ENCODE results near the gene GAB4.
"Not testable (repeated sequence)": the region's sequence is repeated elsewhere in the genome, so short reads cannot be mapped to it uniquely, and the experiment has no call there.

GAB4 gene

DNA sequence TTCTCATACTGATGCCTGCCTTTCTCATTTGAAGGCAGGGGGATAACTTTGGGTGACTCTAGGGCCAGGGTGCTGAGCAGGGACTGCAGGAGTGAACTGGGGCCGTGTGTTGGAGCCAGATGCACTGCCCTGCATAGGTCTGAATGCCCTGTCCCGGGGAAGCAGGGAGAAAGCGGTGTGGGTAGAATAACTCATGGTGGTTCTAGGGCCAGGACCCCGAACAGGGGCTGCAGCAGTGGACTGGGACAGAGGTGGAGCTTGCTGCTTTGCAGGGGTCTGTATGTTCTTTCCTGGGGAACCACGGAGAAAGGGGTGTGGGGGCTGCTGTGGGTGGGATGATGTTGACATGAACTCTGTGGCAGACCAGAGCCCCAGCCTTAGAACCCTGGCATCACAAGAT, 52.9 kb downstream of the GAB4 start:
- H3K4me3 ChIP-seq (ENCODE audit: low read depth, low read length), result no peak overlapping the region
- DNase-seq (ENCODE audit: low read depth), result no peak
- TF ChIP-seq, protein P1, sequence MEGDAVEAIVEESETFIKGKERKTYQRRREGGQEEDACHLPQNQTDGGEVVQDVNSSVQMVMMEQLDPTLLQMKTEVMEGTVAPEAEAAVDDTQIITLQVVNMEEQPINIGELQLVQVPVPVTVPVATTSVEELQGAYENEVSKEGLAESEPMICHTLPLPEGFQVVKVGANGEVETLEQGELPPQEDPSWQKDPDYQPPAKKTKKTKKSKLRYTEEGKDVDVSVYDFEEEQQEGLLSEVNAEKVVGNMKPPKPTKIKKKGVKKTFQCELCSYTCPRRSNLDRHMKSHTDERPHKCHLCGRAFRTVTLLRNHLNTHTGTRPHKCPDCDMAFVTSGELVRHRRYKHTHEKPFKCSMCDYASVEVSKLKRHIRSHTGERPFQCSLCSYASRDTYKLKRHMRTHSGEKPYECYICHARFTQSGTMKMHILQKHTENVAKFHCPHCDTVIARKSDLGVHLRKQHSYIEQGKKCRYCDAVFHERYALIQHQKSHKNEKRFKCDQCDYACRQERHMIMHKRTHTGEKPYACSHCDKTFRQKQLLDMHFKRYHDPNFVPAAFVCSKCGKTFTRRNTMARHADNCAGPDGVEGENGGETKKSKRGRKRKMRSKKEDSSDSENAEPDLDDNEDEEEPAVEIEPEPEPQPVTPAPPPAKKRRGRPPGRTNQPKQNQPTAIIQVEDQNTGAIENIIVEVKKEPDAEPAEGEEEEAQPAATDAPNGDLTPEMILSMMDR (IDR thresholded peaks at IDR 0.05; ENCODE audit: low read depth, low read length, missing control alignments), result no peak

DNA sequence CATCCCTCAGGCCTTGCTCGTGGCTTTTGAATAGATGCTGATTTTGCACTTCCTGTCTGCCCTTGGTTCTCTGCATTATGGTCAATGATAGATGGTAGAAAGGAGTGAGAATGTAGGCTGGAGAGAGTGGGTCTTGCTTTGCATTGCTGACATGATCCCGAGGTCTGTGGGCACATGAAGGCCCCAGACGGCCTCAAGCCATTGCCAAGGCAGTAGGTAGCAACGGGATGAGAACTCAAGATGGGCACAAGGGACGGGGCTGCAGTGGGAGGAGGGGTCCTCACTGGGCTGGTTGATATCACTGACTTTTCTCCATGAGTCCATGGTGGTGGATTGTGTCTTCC, 54.0 kb downstream of the GAB4 start:
- TF ChIP-seq, protein P1 (IDR thresholded peaks at IDR 0.05; ENCODE audit: low read depth, low read length, missing control alignments), result no peak
- DNase-seq (ENCODE audit: low read depth), result no peak
- no peak overlapping the region for H3K4me3 ChIP-seq (ENCODE audit: low read depth, low read length)

DNA sequence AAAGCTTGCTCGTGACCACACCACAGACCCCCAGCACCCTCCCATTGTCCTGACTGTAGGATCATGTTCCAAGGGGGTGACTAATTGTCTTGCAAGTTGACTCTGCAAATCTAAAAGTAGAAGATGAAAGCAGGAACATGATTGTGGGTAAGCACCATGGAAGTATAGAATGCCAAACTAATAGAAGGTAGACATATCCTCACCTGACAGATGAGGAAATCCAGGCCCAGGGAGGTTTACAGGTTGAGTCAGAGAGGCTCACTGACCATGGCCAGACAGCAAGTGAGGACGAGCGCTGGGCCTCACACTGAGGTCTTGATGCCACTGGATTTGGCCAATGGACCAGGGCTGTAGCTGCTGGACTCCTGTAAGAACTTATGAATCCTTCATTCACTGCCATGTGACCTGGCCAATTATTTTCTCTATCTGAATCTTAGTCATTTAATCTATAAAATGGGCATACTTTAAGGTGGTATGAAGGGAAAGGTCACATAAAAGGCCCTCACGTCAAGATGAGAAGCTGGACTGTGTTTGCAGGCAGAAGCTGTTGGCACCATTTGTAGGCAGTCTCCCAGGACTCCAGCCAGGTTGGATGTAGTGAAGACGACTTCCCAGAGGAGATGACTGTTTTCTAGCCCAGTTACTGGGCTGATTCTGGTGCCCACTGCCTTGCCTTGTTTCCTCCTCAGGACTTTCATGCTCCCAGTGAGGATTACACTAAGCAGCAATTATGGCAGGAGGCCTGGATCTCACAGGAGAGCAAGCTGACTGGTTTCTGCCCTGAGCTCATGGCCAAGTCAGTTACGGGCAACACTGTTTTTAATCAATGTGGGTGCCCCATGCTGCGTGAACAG, 54.6 kb downstream of the GAB4 start:
- no peak overlapping the region for H3K4me3 ChIP-seq (ENCODE audit: low read depth, low read length)
- DNase-seq (ENCODE audit: low read depth), result no peak
- TF ChIP-seq, protein P1 (IDR thresholded peaks at IDR 0.05; ENCODE audit: low read depth, low read length, missing control alignments), result no peak

DNA sequence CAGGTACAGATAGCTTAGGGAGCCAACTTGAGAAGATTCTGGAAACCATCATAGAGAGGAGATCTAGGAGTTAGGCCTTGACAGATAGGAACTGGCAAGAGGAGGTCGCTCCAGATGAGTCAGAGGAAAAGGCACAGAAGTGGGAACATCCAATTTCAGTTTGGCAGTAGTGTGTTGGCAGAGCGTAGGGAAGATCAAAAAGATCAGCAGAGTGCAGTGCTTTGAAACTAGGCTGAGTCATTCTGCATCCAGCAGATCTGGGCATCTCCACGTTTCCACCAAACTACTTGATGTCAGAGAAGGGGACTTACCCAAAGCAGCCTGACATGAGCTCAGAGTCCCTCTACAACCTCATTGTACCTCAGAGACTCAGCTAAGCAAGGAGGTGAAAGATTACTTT, 58.5 kb downstream of the GAB4 start:
- TF ChIP-seq, protein P1 (IDR thresholded peaks at IDR 0.05; ENCODE audit: low read depth, low read length, missing control alignments), result no peak
- no peak overlapping the region for H3K4me3 ChIP-seq (ENCODE audit: low read depth, low read length)
- no peak for DNase-seq (ENCODE audit: low read depth)

DNA sequence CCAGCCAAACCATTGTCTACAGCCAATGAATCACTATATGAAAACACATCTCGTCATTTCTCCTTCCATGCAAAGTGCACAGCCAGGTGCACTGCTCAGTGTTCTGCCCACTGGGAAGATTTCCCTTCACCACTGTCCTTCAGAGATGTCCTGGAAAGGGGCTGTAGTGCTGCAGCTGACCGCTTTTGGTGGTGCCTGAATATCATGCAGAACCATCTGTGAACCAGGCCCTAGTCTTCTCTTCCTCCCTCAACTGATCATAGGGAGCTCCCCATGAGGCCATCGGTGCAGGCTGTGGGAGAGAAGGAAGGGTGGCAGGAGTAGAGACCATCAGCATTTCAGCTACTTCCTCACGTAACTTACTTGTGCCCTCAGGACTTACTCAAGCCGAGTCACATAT, 70.2 kb downstream of the GAB4 start:
- H3K4me3 ChIP-seq (ENCODE audit: low read depth, low read length), result no peak overlapping the region
- no peak for DNase-seq (ENCODE audit: low read depth)
- TF ChIP-seq, protein P1 (IDR thresholded peaks at IDR 0.05; ENCODE audit: low read depth, low read length, missing control alignments), result no peak

DNA sequence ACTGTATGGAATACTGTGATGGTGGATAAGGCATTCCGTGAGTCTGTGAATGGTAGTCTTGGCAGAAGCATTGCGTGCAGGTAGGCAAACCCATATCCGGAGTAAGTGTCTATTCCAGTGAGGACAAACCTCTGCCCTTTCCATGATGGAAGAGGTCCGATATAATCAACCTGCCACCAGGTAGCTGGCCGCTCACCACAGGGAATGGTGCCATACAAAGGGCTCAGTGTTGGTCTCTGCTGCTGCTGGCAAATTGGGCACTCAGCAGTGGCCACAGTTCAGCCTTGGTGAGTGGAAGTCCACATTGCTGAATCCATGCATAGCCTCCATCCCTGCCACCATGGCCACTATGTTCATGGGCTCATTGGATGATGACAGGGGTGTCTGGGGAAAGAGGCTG, 70.8 kb downstream of the GAB4 start:
- H3K4me3 ChIP-seq (ENCODE audit: low read depth, low read length); DNase-seq (ENCODE audit: low read depth): not testable (repeated sequence)

DNA sequence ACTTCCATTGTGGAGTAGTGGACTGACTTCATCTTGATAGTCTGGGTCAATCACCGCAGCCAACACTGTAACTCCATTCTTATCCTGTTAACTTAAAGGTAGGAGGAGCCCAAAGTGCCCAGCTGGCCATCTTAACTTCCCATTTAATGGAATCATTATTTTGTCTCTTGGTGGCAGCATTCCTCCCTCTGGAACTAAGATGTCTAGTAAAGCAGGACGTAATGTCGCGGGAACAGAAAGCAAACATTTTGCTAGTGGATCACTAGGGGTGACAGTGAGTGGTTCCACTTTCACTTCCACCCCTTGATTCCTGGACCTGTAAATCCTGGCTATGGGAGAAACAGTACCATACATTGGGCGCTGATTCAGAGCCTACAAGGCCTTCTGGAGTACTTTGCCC, 71.4 kb downstream of the GAB4 start:
- DNase-seq (ENCODE audit: low read depth), result no peak
- TF ChIP-seq, protein P1 (IDR thresholded peaks at IDR 0.05; ENCODE audit: low read depth, low read length, missing control alignments), result no peak
- H3K4me3 ChIP-seq (ENCODE audit: low read depth, low read length), result no peak overlapping the region
